ENCODE results near the gene GDPD1.

- TF ChIP-seq EZH2phosphoT487 (IDR thresholded peaks at IDR 0.05; ENCODE audit: insufficient read depth, low read depth) (no peak), EZH2 (IDR thresholded peaks at IDR 0.05; ENCODE audit: insufficient read depth, poor library complexity, severe bottlenecking) (no peak)
Measured at GRCh38 chr17:59277031-59277430, 56.7 kb downstream of the GDPD1 start.
